HEK293 (cell line): ENCODE results near the gene RASSF10.

ENCODE experiments used
- CTCF ChIA-PET: fragments of 350-600 bp; formaldehyde crosslinking; extraction: SDS; loops from one replicate; lab custom pipeline; 2021; ENCODE audit warnings: antibody characterized with exemption; lab: Yijun Ruan, JAX
- POLR2A ChIA-PET: fragments of 300-600 bp; formaldehyde crosslinking; extraction: SDS; loops from one replicate; lab custom pipeline; 2020; ENCODE audit warnings: antibody characterized with exemption, inconsistent platforms; lab: Yijun Ruan, JAX
- H3K27ac ChIP-seq: fragments of 200-500 bp; sonication (Bioruptor generic); 2 replicates; pipeline ENCODE4 v1.5.1; 2014; ENCODE audit warnings: low read depth, low read length, control low read depth, inconsistent platforms; ENCODE audit errors: extremely low read depth
- H3K36me3 ChIP-seq, 2 experiments: fragments of 200-500 bp in 1 of 2; sonication (Bioruptor generic) in 1 of 2; 1 replicate in 1 of 2; 2 replicates in 1 of 2; pipeline ENCODE4 v1.5.1; 2014 to 2017; ENCODE audit warnings: inconsistent platforms in 2 of 2, low read length in 2 of 2; ENCODE audit not compliant: control insufficient read depth in 2 of 2, insufficient read depth in 1 of 2
- H3K4me1 ChIP-seq: fragments of 200-500 bp; sonication (Bioruptor generic); 2 replicates; pipeline ENCODE4 v1.5.1; 2014; ENCODE audit warnings: mild to moderate bottlenecking, low read length, inconsistent platforms; ENCODE audit not compliant: control insufficient read depth, insufficient read depth
- H3K4me3 ChIP-seq: 2 replicates; pipeline ENCODE4 v1.5.1; 2011; ENCODE audit warnings: low read depth, mild to moderate bottlenecking, control low read depth, low read length, moderate library complexity
- H3K9me3 ChIP-seq: fragments of 200-500 bp; sonication (Bioruptor generic); 2 replicates; pipeline ENCODE4 v1.5.1; 2014; ENCODE audit warnings: low read depth, low read length, inconsistent platforms; ENCODE audit not compliant: control insufficient read depth, insufficient read depth
- KLF7 ChIP-seq: fragments of 450-650 bp; formaldehyde crosslinking; IDR thresholded peaks from 2 replicates; pipeline ENCODE4 v1.5.1; 2016; ENCODE audit warnings: missing biosample characterization, missing genetic modification characterization, borderline replicate concordance
- SETDB1 ChIP-seq: IDR thresholded peaks from one replicate; pipeline ENCODE4 v1.6.1; 2017; ENCODE audit warnings: mild to moderate bottlenecking, low read length, moderate library complexity, mixed read lengths; ENCODE audit not compliant: insufficient read length
- TRIM28 ChIP-seq: IDR thresholded peaks from 2 replicates; pipeline ENCODE4 v1.6.1; 2011; ENCODE audit warnings: low read length, control low read depth, borderline replicate concordance
- ZBTB1 ChIP-seq: fragments of 450-650 bp; formaldehyde crosslinking; IDR thresholded peaks from 2 replicates; pipeline ENCODE4 v1.5.1; 2016; ENCODE audit warnings: missing biosample characterization, missing genetic modification characterization
- ZBTB17 ChIP-seq: fragments of 450-650 bp; formaldehyde crosslinking; IDR thresholded peaks from 2 replicates; pipeline ENCODE4 v1.5.1; 2016; ENCODE audit warnings: missing biosample characterization, missing genetic modification characterization
- ZBTB7A ChIP-seq: fragments of 450-650 bp; formaldehyde crosslinking; IDR thresholded peaks from 2 replicates; pipeline ENCODE4 v1.5.1; 2016; ENCODE audit warnings: low read depth, missing biosample characterization, missing genetic modification characterization
- ZBTB8A ChIP-seq: fragments of 450-650 bp; formaldehyde crosslinking; IDR thresholded peaks from 2 replicates; pipeline ENCODE4 v1.5.1; 2016; ENCODE audit warnings: missing biosample characterization, missing genetic modification characterization
- ZFP3 ChIP-seq: fragments of 450-650 bp; formaldehyde crosslinking; IDR thresholded peaks from 2 replicates; pipeline ENCODE4 v1.5.1; 2016; ENCODE audit warnings: low read depth, missing biosample characterization, missing genetic modification characterization
- ZNF146 ChIP-seq: fragments of 450-650 bp; formaldehyde crosslinking; IDR thresholded peaks from 2 replicates; pipeline ENCODE4 v1.5.1; 2016; ENCODE audit warnings: missing biosample characterization, missing genetic modification characterization
- ZNF211 ChIP-seq: fragments of 450-650 bp; formaldehyde crosslinking; IDR thresholded peaks from 2 replicates; pipeline ENCODE4 v1.5.1; 2016; ENCODE audit warnings: low read depth, missing biosample characterization, missing genetic modification characterization
- ZNF302 ChIP-seq: fragments of 450-650 bp; formaldehyde crosslinking; IDR thresholded peaks from 2 replicates; pipeline ENCODE4 v1.5.1; 2016; ENCODE audit warnings: missing biosample characterization, missing genetic modification characterization, low read depth
- ZNF311 ChIP-seq: fragments of 450-650 bp; formaldehyde crosslinking; IDR thresholded peaks from 2 replicates; pipeline ENCODE4 v1.5.1; 2017; ENCODE audit warnings: missing biosample characterization, missing genetic modification characterization, borderline replicate concordance
- ZNF544 ChIP-seq: fragments of 450-650 bp; formaldehyde crosslinking; IDR thresholded peaks from 2 replicates; pipeline ENCODE4 v1.5.0; 2017; ENCODE audit warnings: missing biosample characterization, missing genetic modification characterization
- ZNF629 ChIP-seq: fragments of 450-650 bp; formaldehyde crosslinking; IDR thresholded peaks from 2 replicates; pipeline ENCODE4 v1.5.1; 2017; ENCODE audit warnings: missing biosample characterization, missing genetic modification characterization
- ZNF660 ChIP-seq: fragments of 450-650 bp; IDR thresholded peaks from 2 replicates; pipeline ENCODE4 v1.5.1; 2018; ENCODE audit warnings: missing biosample characterization, mild to moderate bottlenecking, missing genetic modification characterization
- ZNF664 ChIP-seq: fragments of 450-650 bp; formaldehyde crosslinking; IDR thresholded peaks from 2 replicates; pipeline ENCODE4 v1.5.1; 2016; ENCODE audit warnings: missing biosample characterization, missing genetic modification characterization
- ZNF76 ChIP-seq: fragments of 450-650 bp; formaldehyde crosslinking; IDR thresholded peaks from 2 replicates; pipeline ENCODE4; 2016; ENCODE audit warnings: low read depth, missing biosample characterization, missing genetic modification characterization, borderline replicate concordance
- ZNF776 ChIP-seq: fragments of 450-650 bp; formaldehyde crosslinking; IDR thresholded peaks from 2 replicates; pipeline ENCODE4 v1.5.0; 2017; ENCODE audit warnings: missing biosample characterization, missing genetic modification characterization, borderline replicate concordance
- ZXDB ChIP-seq: fragments of 450-650 bp; formaldehyde crosslinking; IDR thresholded peaks from 2 replicates; pipeline ENCODE4 v1.5.1; 2016; ENCODE audit warnings: missing biosample characterization, missing genetic modification characterization
- TF ChIP-seq, protein P1 (sequence below): fragments of 450-650 bp; formaldehyde crosslinking; IDR thresholded peaks from 2 replicates; pipeline ENCODE4 v1.5.1; 2017; ENCODE audit warnings: missing biosample characterization, missing genetic modification characterization
- TF ChIP-seq, protein P2 (sequence below): fragments of 450-650 bp; formaldehyde crosslinking; IDR thresholded peaks from 2 replicates; pipeline ENCODE4 v1.5.1; 2016; ENCODE audit warnings: missing biosample characterization, missing genetic modification characterization
- TF ChIP-seq, protein P3 (sequence below): fragments of 450-650 bp; formaldehyde crosslinking; IDR thresholded peaks from 2 replicates; pipeline ENCODE4 v1.5.1; 2016; ENCODE audit warnings: missing biosample characterization, missing genetic modification characterization, low read depth
- TF ChIP-seq, protein P4 (sequence below): fragments of 450-650 bp; formaldehyde crosslinking; IDR thresholded peaks from 2 replicates; pipeline ENCODE4 v1.5.1; 2016; ENCODE audit warnings: missing biosample characterization, missing genetic modification characterization
- TF ChIP-seq, protein P5 (sequence below): fragments of 450-650 bp; formaldehyde crosslinking; IDR thresholded peaks from 2 replicates; pipeline ENCODE4 v1.5.1; 2016; ENCODE audit warnings: missing biosample characterization, missing genetic modification characterization, borderline replicate concordance

RASSF10 gene

DNA sequence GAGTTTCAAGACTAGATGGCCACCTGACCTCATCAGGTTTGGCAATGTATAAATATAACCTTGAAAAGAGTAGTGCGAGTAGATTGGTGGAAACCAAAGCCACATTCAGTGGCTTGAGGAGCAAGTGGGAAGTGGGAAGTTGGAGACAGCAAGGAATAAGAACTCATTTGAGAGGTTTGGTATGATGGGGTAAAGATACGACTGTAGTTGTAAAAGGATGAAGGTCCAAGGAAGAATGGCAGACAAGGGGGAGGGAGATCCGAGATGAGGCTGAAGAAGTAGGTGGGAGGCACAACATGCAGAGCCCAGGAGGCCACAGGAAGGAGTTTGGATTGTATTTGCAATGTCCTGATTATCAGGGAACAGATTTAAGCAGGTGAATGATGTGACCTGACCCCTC, 20.8 kb downstream of the RASSF10 start:
- H3K4me1 ChIP-seq = no peaks in the 10 kb centered on the region
- CTCF ChIA-PET = no interaction called here
- TF ChIP-seq SETDB1 = no peak
- no peak for TF ChIP-seq ZNF302 (tag by site-specific recombination)
- TF ChIP-seq, protein P1, sequence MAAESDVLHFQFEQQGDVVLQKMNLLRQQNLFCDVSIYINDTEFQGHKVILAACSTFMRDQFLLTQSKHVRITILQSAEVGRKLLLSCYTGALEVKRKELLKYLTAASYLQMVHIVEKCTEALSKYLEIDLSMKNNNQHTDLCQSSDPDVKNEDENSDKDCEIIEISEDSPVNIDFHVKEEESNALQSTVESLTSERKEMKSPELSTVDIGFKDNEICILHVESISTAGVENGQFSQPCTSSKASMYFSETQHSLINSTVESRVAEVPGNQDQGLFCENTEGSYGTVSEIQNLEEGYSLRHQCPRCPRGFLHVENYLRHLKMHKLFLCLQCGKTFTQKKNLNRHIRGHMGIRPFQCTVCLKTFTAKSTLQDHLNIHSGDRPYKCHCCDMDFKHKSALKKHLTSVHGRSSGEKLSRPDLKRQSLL (tag by site-specific recombination) = no peak
- TF ChIP-seq TRIM28 = no peak
- no peak for TF ChIP-seq ZNF664
- TF ChIP-seq ZBTB8A (tag by site-specific recombination) = no peak
- no peak for TF ChIP-seq ZNF629 (tag by site-specific recombination)
- no peak for TF ChIP-seq ZNF146 (tag by site-specific recombination)
- TF ChIP-seq ZXDB (tag by site-specific recombination) = no peak
- no peak for TF ChIP-seq ZFP3 (tag by site-specific recombination)
- TF ChIP-seq ZNF76 = no peak
- TF ChIP-seq, all 188 proteins: peak for 0
- no peak overlapping the region for H3K4me3 ChIP-seq
- H3K27ac ChIP-seq = no peak overlapping the region
- no peaks in the 10 kb centered on the region for H3K36me3 ChIP-seq
- POLR2A ChIA-PET = no interaction called here
- no peaks in the 10 kb centered on the region for H3K9me3 ChIP-seq

DNA sequence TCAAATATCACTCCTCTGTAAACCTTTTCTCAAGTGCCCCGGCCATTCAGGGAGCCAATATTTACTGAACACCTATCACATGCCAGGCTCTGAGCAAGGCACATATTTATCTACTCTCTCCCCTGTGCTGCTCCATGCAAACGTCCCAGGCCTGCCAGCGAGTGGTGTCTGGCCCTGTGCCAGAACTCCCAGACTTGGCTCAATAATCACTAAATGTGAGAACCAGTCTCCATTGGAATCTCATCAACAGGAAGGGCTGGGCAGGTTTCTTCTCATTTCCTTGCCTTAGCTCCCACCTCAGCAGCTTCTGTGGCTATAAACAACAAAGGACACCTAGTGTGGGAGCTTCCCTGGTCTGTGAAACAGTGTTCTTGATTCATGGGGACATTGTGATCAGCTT, 21.7 kb downstream of the RASSF10 start:
- no peaks in the 10 kb centered on the region for H3K36me3 ChIP-seq
- TF ChIP-seq ZBTB17 (peak; percentile 90), ZNF660 (0 out of 2 replicates have a peak, but pooled peaks have one; percentile 58), ZNF544 (tag by site-specific recombination) (0 out of 2 replicates have a peak, but pooled peaks have one; percentile 34), ZNF776 (tag by site-specific recombination) (0 out of 2 replicates have a peak, but pooled peaks have one; percentile 31), ZNF211 (tag by site-specific recombination) (no peak)
- TF ChIP-seq, protein P2, sequence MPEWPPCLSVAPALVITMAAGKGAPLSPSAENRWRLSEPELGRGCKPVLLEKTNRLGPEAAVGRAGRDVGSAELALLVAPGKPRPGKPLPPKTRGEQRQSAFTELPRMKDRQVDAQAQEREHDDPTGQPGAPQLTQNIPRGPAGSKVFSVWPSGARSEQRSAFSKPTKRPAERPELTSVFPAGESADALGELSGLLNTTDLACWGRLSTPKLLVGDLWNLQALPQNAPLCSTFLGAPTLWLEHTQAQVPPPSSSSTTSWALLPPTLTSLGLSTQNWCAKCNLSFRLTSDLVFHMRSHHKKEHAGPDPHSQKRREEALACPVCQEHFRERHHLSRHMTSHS (tag by site-specific recombination) = no peak
- TF ChIP-seq, protein P3, sequence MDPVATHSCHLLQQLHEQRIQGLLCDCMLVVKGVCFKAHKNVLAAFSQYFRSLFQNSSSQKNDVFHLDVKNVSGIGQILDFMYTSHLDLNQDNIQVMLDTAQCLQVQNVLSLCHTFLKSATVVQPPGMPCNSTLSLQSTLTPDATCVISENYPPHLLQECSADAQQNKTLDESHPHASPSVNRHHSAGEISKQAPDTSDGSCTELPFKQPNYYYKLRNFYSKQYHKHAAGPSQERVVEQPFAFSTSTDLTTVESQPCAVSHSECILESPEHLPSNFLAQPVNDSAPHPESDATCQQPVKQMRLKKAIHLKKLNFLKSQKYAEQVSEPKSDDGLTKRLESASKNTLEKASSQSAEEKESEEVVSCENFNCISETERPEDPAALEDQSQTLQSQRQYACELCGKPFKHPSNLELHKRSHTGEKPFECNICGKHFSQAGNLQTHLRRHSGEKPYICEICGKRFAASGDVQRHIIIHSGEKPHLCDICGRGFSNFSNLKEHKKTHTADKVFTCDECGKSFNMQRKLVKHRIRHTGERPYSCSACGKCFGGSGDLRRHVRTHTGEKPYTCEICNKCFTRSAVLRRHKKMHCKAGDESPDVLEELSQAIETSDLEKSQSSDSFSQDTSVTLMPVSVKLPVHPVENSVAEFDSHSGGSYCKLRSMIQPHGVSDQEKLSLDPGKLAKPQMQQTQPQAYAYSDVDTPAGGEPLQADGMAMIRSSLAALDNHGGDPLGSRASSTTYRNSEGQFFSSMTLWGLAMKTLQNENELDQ (tag by site-specific recombination) = no peak
- H3K4me3 ChIP-seq = no peak overlapping the region
- POLR2A ChIA-PET = no interaction called here
- no peak overlapping the region for H3K27ac ChIP-seq
- no peaks in the 10 kb centered on the region for H3K4me1 ChIP-seq
- CTCF ChIA-PET = interaction anchor here (0.6 kb wide), 1 partner anchor 701 kb away, joined by 4 read pairs; no protein-coding TSS in a partner anchor
- no peaks in the 10 kb centered on the region for H3K9me3 ChIP-seq

DNA sequence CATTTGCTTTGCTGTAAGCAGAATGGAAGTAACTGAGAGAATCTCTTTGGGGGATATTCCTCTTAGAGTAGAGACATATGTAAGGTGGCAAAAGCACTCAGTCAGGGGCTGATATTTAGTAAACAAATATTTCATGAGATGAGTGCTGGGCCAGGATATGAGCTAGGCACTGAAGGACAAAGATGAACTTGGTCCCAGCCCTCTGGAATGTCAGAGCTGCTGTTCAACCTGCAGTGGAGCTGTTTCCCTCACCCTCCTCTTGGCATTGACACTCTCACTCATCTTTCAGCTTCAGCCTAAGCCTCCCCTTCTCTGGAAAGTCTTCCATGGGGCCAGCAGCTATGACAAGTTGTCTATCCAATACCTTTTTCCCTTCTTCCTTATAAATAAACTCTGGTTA, 22.2 kb downstream of the RASSF10 start:
- Histone ChIP-seq H3K4me3 (no peak overlapping the region), H3K36me3 (no peaks in the 10 kb centered on the region), H3K9me3 (no peaks in the 10 kb centered on the region), H3K4me1 (no peaks in the 10 kb centered on the region), H3K27ac (no peak overlapping the region)
- ChIA-PET CTCF (no interaction called here), POLR2A (no interaction called here)
- no peak for TF ChIP-seq KLF7 (tag by site-specific recombination)
- TF ChIP-seq, protein P4, sequence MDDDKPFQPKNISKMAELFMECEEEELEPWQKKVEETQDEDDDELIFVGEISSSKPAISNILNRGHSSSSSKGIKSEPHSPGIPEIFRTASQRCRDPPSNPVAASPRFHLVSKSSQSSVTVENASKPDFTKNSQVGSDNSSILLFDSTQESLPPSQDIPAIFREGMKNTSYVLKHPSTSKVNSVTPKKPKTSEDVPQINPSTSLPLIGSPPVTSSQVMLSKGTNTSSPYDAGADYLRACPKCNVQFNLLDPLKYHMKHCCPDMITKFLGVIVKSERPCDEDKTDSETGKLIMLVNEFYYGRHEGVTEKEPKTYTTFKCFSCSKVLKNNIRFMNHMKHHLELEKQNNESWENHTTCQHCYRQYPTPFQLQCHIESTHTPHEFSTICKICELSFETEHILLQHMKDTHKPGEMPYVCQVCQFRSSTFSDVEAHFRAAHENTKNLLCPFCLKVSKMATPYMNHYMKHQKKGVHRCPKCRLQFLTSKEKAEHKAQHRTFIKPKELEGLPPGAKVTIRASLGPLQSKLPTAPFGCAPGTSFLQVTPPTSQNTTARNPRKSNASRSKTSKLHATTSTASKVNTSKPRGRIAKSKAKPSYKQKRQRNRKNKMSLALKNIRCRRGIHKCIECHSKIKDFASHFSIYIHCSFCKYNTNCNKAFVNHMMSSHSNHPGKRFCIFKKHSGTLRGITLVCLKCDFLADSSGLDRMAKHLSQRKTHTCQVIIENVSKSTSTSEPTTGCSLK (tag by site-specific recombination) = no peak
- TF ChIP-seq ZNF311 (tag by site-specific recombination) = no peak
- no peak for TF ChIP-seq ZNF629 (tag by site-specific recombination)
- no peak for TF ChIP-seq ZBTB7A (tag by site-specific recombination)
- TF ChIP-seq, protein P5, sequence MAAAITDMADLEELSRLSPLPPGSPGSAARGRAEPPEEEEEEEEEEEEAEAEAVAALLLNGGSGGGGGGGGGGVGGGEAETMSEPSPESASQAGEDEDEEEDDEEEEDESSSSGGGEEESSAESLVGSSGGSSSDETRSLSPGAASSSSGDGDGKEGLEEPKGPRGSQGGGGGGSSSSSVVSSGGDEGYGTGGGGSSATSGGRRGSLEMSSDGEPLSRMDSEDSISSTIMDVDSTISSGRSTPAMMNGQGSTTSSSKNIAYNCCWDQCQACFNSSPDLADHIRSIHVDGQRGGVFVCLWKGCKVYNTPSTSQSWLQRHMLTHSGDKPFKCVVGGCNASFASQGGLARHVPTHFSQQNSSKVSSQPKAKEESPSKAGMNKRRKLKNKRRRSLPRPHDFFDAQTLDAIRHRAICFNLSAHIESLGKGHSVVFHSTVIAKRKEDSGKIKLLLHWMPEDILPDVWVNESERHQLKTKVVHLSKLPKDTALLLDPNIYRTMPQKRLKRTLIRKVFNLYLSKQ (tag by site-specific recombination) = no peak
- TF ChIP-seq ZBTB1 (tag by site-specific recombination) = no peak
